ENCODE results near the gene NDUFV3.
"Not testable (repeated sequence)": the region's sequence is repeated elsewhere in the genome, so short reads cannot be mapped to it uniquely, and the experiment has no call there.

Gene NDUFV3

GRCh38 chr21:42857216-42857615, 35.9 kb upstream of the NDUFV3 start:
- DNase-seq, result no peak

- no peak for DNase-seq
These were observed 34.8 kb upstream of the NDUFV3 start for GRCh38 chr21:42858185-42858847.

GRCh38 chr21:42858957-42859890, 33.9 kb upstream of the NDUFV3 start:
- no peak for DNase-seq

GRCh38 chr21:42859891-42860230, 33.2 kb upstream of the NDUFV3 start:
- no peak for DNase-seq

- no peak for DNase-seq
These were observed 32.8 kb upstream of the NDUFV3 start for GRCh38 chr21:42860345-42860744.

- DNase-seq, result no peak
These were observed 31.7 kb upstream of the NDUFV3 start for GRCh38 chr21:42861311-42861847.

- DNase-seq, result no peak
These were observed 31.2 kb upstream of the NDUFV3 start for GRCh38 chr21:42861848-42862400.

GRCh38 chr21:42862774-42863503, 30.2 kb upstream of the NDUFV3 start:
- DNase-seq, result no peak

GRCh38 chr21:42863504-42863870, 29.6 kb upstream of the NDUFV3 start:
- DNase-seq, result no peak

GRCh38 chr21:42864286-42864685, 28.8 kb upstream of the NDUFV3 start:
- DNase-seq, result no peak

GRCh38 chr21:42864815-42865775, 28.0 kb upstream of the NDUFV3 start:
- DNase-seq, result no peak

GRCh38 chr21:42865776-42866160, 27.3 kb upstream of the NDUFV3 start:
- DNase-seq, result no peak

GRCh38 chr21:42868196-42868595, 24.9 kb upstream of the NDUFV3 start:
- DNase-seq, result no peak

GRCh38 chr21:42873096-42873495, 20.0 kb upstream of the NDUFV3 start:
- no peak for DNase-seq

GRCh38 chr21:42875811-42876210, 17.3 kb upstream of the NDUFV3 start:
- DNase-seq, result not testable (repeated sequence)

- DNase-seq, result no peak
These were observed 14.5 kb upstream of the NDUFV3 start for GRCh38 chr21:42878678-42878992.

- DNase-seq, result peak; percentile 99
These were observed 13.9 kb upstream of the NDUFV3 start, which contains the start of gene WDR4 for GRCh38 chr21:42878993-42879787. WDR4 (minus strand) TSS chr21:42879539; CDS start chr21:42879495, 44 bp downstream.

GRCh38 chr21:42880352-42880751, 12.8 kb upstream of the NDUFV3 start:
- no peak for DNase-seq

- DNase-seq, result no peak
These were observed 9.2 kb upstream of the NDUFV3 start for GRCh38 chr21:42883921-42884320.

- DNase-seq, result no peak
These were observed 5.8 kb upstream of the NDUFV3 start for GRCh38 chr21:42887326-42887725.

- no peak for DNase-seq
These were observed 553 bp upstream of the NDUFV3 start for GRCh38 chr21:42892582-42892930.

All from central memory CD4-positive, alpha-beta T cell (primary cell).